Effector CD4-positive, alpha-beta T cell (primary cell): Measurements from ENCODE around the gene TP53.
A peak's percentile ranks its signal among the peaks of the same experiment; 100 is the strongest.

ENCODE experiments used
- DNase-seq: peaks from one replicate; pipeline ENCODE4 v3.0.0-alpha.2; 2020
- total RNA-seq: gene quantifications from one replicate; lab custom pipeline; 2026; lab: John Stamatoyannopoulos, UW

TP53 gene
- 68.5 reads per million, percentile 75 among the genes with 10 or more reads in this experiment for total RNA-seq

DNA sequence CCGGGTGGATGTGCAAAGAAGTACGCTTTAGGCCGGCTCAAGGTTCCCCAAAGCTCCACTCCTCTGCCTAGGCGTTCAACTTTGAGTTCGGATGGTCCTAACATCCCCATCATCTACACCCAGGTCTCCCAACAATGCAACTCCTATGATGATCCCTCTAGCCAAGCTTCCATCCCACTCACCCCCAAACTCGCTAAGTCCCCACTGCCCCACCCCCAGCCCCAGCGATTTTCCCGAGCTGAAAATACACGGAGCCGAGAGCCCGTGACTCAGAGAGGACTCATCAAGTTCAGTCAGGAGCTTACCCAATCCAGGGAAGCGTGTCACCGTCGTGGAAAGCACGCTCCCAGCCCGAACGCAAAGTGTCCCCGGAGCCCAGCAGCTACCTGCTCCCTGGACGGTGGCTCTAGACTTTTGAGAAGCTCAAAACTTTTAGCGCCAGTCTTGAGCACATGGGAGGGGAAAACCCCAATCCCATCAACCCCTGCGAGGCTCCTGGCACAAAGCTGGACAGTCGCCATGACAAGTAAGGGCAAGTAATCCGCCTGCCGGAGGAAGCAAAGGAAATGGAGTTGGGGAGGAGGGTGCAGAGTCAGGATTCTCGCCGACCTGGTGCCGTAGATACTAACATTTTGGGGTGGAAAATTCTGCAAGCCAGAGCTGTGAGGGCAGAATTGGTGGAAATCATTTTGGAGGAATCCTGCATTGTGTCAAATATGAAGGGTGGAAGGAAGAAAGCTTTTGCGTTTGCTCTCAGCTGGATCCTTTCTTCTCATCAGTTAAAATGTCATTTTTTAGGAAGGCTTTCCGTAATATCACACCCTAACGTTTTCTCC lies at the start of gene TP53:
Gene TP53 (minus strand): TSS at position 419 of the 836 bp plus-strand sequence. CDS start 10,896 bp downstream, outside the sequence.
- DNase-seq = peak; percentile 88

DNA sequence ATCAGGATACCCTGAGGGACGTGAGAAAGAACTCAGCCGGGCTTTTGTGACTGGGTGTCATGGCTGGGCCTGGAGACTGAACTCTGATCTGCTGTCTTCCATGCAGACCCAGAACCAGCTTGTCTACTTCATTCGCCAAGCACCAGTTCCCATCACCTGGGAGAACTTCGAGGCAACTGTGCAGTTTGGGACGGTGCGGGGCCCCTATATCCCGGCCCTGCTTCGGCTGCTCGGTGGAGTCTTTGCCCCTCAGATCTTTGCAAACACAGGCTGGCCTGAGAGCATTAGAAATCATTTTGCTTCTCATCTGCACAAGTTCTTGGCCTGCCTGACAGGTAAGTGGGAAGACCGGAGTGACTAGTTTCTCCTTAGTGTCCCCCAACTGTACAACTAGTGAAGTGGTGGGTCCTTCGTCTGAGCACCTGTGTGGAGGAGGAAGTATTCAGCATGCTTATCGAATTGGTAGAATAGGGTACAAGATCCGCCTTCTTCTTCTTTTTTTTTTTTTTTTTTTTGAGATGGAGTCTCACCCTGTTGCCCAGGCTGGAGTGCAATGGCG lies 45.8 kb upstream of the TP53 start:
- DNase-seq = no peak

DNA sequence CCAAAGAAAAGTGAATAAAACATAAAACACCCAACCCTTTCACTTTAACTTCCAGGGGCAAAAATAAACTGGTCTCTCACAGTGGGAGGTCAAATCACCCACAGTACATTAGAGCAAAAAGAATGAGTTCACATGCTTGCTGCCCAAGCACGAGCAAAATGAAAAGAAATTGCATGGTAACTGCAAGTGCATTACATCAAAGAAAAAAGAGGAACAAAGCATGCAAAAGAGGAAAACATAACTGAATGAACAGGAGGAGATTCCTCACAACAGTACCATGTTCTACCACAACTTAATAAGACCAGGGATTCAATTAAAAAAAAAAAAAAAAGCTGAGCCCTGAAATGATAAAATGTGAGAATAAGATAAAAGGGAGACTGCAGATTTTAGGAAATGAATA lies 42.5 kb upstream of the TP53 start:
- no peak for DNase-seq

DNA sequence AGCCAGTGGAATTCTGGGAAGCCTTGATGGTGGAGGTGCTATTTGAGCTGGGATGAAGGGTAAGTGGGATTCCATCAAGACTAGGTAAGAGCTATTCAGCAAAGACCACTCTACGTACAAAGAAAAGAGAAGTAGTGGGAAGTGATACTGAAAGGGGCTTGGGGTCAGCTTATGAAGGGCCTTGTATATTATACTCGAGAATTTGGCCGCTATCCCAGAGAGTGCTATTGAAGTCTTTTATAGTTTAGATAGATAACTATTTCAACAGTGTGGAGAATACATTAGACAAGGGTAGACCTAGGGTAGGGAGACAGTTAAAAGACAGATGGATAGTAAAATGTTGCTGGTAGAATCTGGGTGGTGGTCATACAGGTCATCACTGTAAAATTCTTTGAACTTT lies 40.6 kb upstream of the TP53 start:
- DNase-seq = no peak

DNA sequence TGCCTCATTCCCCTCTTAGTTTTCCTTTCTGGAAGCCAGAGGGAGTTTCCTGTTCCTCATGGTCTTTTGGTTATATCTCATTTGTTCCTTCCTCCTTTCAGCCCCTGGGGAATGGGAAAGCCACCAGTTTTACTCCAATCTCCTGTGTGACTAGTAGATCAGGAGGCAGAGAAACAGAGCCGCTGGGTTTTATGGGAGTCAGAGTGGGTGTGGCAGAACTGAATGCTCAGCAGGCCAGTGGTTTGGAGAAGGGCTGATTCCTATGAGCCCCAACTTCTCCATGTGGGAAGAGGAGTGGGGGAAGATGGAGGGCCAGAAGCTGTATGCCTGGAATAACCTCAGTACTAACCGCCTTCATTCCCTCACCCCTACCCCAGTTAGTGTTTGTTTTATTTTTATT lies 34.3 kb upstream of the TP53 start:
- no peak for DNase-seq

DNA sequence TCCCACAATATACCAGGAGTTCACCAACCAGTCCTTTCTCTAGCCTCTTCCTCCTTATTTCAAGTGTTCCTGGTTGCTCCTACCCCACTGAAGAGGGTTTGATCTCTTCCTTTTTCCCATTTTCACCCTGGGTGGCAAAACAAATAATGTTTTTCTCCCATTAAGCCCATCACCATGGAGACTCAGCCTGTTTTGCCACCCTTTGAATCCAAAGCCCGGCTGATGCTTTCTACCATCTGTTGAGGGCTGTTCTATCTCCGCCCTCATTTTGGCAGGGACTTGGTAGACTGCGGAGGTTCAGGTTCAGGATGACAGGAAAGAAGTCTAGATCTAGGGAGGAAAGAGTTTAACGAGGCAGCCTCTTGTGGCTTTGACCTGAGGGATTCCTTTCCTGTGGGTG lies 32.8 kb upstream of the TP53 start:
- no peak for DNase-seq

DNA sequence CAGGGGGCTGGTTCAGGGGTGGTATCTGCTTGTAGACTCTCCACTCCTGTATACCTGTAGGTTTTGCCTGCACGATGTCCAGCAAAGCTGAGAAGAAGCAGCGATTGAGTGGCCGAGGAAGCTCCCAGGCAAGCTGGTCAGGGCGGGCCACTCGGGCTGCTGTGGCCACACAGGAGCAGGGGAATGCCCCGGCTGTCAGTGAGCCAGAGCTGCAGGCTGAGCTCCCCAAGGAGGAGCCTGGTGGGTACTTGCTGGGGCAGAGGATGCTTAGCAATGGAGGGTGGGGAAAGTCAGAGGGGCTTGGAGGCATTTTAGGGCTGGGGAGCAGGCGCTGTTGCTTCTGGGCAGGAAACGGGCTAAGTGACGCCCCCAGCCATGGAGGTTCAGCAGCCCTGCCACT lies 32.4 kb upstream of the TP53 start:
- DNase-seq = no peak

DNA sequence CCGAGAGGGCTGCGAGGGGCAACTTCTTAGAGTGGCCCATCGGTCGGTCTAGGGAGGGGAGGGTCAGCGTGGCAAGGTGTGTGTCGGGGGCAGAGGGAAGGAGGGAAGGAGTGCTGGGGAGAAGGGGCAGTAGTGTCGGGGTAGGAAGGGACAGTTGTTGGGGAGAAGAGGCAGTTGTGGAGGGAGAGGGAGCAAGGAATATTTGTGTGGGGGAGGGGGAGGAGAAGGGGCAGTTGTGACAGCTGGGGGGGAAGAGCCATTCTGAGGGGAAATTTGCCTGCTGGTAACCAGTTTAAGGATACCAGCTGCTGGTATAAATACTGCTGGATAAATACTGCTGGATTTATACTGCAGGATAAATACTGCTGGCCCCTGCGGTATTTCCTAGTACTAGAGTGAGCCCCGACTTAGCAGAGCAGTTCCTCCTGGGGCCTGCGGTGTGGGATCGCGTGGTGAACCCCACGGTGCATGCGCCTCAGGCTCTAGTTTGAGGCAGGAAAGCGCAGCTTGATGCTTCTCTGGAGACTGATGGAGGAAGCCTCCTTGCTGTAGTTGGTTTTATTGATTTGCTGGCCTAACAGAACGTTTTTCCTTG lies 30.6 kb upstream of the TP53 start:
- DNase-seq = no peak

DNA sequence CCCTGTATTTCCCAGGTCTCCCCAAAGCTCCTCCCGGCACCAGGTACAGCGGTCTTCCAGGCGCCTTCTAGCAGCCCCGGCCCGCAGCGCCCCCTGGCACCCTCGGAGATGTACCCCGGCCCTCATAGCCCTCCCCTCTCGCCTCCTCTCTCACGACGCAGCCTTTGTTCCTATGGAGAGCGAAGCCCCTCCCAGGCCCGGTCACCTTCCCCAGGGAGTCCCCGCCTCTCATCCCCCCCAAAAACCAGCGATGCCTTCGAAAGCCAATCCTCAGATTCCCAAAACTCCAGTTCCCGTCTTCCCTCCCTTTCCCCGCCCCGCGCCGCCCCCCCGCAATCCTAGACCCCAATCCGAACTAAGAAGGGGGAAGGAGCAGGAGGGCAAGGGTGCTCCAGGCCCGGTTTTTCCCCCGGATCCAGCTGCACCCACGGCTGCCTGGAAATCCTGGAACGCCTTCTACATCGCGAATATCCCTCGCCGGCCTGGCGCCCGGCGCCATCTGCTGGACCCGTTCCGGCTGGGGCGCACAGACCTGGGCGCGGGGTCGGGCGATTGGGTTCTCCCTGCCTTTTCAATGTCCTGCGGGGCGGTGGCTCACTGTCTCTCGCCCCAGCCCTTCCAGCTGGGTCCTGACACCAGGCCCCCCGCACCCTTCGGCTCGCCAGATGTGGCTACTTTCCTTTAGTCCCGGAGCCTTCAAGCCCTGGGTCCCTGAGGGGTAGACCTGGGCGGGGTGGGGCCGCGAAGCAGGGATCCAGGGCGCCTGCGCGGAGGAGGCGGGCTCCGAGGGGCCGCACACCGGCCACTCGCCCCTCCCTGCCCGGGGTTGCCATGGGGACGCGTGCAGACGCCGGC lies 29.8 kb upstream of the TP53 start, which contains the start of gene DNAH2:
Gene DNAH2 (plus strand): TSS at position 844 of the 855 bp plus-strand sequence. CDS start 1,991 bp downstream, outside the sequence.
- no peak for DNase-seq

DNA sequence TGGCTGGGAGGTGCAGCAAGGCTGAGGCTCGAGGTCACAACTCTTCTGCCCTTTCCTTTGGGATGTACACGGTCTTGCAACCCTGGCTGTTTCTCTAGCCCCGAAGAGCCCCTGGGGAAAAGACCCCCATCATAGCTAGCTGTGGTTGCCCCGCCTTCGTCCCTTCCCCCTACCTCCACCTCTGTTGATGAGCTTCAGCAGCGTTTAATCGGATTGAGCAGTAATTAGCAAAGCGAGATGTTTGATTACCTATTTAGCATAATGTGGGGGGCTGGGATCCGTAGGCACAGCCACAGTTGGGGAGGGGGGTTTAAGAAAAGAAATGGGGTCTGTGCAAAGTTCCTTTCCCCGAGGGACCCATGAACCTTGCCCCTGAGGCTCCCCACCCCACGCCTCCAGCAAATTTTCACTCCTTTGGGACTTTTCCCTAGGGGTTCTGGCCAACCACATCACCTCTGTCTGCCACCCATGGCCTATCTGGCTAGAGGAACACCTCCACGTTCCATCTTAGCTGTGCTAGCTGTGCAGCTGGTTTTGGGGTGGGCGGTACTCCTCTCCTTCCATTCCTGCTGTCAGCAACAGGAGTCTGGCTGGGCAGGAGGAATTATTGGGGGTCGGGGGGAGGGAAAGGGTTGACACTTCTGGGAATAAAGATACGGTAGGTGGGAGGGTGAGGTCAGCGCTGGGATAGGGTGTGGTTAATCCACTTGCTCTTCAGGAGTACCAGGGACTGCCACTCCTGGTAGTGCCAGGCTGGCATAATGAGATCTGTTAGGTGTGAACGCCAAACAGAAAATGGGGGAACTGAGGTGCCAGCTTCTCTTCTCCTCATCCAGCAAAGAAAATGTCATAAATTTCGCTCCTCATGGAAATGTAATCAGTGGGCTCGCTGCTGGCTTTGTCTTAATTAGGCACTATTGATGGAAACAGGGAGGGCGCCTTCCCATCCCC lies 28.9 kb upstream of the TP53 start:
- DNase-seq = no peak

DNA sequence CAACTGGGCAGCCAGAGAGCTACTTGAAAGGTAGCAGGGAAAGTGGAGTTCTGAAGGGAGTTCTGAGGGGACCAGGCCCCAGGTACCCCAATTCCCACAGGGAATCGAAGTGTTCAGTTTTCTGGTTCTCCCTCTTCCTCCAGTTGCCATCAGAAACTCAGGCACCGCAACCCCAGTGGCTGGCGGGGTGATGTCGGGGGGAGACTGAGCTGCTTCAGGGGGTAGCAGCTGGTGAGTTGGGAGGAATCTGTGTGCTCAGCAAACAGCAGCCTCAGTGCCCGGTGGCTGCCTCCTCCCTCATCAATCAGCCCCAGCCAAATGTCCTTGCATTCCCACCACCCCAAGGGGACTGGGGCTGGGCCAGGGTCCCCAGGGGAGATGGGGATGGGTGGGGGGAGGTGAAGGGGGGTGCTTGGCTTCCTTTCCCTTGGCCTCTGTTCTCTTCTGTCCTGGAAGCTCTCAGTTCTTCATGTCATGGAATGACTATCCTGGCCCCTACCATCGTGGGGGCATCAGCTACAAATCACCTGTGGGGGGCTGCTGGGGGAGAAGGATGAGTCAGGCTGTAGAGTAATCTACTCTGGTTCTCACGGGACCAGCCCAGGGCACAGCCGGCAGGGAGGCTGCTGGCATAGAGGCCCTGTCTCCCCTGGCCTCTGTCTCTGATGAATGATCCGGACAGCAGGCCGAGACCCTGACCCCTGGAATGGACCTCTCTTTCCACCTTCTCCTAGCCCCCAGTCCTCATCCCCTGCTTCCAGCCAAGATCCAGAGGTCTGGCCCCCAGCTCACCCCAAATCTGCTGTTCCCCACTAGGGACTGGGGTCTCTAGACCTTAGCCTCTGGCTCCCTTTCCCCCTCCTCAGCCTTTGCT lies 27.7 kb upstream of the TP53 start:
- DNase-seq = no peak

DNA sequence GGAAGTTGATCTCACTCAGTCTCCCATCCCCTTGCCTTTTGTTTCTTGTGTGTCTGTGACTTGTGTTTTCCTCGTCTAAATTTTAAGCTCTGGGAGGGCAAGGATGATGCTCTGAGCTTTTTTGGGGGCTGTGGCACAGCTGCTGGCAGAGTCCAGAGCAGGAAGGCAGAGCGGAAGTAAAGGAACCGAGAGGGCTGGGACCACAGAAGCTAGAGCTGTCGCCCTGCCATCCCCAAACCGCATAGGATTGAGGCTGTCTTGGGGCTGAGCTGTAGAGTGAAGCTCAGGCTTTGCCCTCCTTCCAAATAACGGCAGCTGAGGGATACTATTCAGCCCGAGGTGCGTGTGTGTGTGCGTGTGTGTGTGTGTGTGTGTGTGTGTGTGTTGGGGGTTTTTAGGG lies 26.5 kb upstream of the TP53 start:
- DNase-seq = no peak

DNA sequence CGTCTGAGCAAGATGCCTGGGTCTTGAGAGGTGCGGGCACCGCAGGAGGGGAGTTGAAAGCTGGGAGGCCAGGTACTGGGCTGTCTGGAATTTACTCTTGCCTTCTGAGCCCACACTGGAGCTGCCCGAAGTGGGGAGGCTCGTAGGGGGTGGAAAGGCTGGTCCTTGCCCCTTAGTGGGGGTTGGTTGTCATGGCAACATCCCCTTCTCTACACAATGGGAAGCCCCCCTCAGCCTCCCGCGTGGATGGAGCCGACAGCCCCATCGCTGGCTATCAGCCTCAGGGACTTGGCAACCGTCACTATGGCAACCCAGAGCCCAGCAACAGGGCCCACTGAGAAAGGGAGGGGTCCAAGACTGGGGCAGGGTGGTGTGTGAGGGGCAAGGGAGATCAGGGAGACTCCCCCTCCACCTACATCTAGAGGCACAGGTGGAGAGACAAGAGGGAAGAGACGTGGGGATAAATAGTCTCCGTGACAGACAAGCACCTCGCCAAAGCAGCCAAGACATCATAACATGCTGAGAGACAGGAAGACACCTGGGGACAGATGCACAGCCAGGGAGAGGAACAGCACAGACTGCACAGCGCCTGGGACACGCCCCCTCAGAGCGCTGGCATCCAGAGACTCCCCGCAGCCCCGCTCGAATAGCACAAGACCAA lies 25.0 kb upstream of the TP53 start:
- no peak for DNase-seq

DNA sequence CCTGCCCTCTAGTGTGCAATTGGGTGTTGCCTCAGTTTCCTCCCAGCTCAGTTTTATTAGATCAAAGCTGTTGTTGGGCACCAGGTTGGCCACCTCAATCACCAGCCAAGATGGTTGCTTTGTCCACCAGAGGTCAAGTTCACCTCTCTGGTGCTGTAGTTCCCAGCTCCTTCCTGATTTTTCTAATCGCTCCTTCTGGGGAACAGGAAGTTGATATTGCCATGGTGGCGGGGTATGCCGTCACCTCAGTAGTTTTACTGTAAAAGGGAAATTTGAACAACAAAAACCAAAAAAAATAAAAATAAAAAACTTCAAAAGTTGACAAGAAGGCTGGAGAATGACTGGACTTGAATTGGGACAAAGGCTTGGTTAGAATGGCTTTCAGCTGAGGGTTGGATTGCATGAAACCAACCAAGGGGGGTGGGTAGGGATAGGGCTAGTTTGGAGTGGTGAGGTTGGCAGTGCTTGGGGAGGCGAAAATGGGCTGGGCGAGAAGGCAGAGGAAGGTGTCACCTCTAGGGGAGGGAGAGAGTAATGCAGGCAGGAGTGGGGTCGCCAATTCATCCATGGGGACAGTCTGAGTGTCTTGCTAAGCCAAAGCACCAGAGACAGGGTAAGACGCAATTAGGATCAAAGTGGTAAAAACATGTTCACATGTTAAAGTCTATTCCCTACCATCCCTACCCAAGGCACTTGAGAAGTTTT lies 23.9 kb upstream of the TP53 start:
- no peak for DNase-seq

DNA sequence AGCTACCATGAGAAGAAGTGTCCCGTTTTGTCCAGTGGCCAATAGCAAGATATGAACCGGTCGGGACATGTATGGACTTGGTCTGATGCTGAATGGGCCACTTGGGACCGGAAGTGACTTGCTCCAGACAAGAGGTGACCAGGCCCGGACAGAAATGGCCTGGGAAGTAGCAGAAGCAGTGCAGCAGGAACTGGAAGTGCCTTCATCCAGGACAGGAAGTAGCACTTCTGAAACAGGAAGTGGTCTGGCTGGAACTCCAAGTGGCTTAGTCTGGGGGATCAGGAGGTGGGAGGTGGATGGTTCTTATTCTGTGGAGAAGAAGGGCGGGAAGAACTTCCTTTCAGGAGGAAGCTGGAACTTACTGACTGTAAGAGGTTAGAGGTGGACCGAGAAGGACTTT lies 23.0 kb upstream of the TP53 start:
- no peak for DNase-seq

DNA sequence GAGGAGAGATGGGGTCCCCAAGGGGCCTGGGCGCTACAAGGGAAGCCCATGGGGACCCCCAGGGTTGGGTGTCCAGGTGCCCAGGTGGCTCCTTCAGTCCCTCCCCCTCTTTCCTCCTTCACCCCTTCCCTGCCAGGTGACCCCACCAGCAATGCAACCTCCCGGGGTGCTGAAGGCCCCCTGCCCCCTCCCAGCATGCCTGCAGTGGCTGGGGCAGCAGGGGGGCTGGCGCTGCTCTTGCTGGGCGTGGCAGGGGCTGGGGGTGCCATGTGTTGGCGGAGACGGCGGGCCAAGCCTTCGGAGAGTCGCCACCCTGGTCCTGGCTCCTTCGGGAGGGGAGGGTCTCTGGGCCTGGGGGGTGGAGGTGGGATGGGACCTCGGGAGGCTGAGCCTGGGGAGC lies 21.7 kb upstream of the TP53 start:
- no peak for DNase-seq

DNA sequence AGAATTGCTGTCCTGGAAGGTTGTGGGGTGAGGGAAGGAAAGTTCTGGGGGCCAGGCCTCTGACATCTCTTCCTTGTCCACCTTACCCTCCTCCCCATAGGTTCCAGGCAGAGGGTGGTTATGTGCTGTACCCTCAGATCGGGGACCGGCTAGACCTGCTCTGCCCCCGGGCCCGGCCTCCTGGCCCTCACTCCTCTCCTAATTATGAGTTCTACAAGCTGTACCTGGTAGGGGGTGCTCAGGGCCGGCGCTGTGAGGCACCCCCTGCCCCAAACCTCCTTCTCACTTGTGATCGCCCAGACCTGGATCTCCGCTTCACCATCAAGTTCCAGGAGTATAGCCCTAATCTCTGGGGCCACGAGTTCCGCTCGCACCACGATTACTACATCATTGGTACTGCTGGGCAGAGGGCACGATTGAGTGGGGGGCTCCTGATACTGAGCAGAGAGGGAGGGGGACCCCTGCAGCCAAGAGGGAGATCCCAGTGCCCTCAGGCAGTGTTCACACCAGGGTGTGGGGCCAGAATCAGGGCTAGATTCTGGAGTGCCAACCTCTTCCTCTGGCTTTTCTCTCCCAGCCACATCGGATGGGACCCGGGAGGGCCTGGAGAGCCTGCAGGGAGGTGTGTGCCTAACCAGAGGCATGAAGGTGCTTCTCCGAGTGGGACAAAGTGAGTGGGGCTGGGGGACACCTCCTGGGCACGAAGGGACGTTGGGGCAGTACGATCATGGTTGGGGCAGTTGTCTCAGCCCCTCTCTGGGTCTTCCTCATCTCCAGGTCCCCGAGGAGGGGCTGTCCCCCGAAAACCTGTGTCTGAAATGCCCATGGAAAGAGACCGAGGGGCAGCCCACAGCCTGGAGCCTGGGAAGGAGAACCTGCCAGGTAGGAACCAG lies 20.8 kb upstream of the TP53 start:
- DNase-seq = no peak

DNA sequence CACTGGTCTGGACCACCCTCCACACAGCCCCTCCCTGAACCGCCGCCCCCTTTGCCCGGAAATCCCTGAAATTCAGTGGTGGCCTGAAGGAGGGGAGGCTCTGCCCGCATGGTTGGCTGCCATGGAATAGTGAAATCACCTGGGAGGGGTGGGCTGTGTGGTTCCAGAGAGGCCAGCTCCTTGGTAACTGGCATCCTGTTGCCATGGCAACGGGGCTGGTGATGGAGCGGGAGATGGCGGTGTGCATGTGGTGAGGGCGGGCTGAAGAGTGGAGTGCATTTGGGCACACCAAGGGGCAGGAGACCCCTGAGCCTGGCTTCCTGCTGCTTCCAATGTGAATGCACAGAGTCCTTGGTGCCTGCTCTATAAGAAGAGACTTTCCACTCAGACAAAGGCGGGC lies 20.2 kb upstream of the TP53 start:
- no peak for DNase-seq
